Stimulated activated CD4-positive, alpha-beta T cell treated with anti-CD3 and anti-CD28 coated beads, Interleukin-15, amount 100 ng/mL, for 24 hours (primary cell): ENCODE data around the gene EBF3.

Experiments used
- DNase-seq: peaks from one replicate; pipeline ENCODE4 v3.0.0-alpha.2; 2020

The EBF3 gene

GRCh38 chr10:129849853-129850252 lies 114.2 kb downstream of the EBF3 start:
- DNase-seq = no peak

GRCh38 chr10:129849452-129849750 lies 114.7 kb downstream of the EBF3 start:
- DNase-seq = no peak

- no peak for DNase-seq
Measured at GRCh38 chr10:129848696-129849451, 115.2 kb downstream of the EBF3 start.

- DNase-seq = no peak
Measured at GRCh38 chr10:129847741-129848483, 116.2 kb downstream of the EBF3 start.

- DNase-seq = no peak
Measured at GRCh38 chr10:129846991-129847391, 117.1 kb downstream of the EBF3 start.

GRCh38 chr10:129845111-129845753 lies 118.8 kb downstream of the EBF3 start:
- DNase-seq = no peak

GRCh38 chr10:129844216-129844766 lies 119.8 kb downstream of the EBF3 start:
- DNase-seq = no peak

GRCh38 chr10:129843702-129844101 lies 120.4 kb downstream of the EBF3 start:
- DNase-seq = no peak

GRCh38 chr10:129843131-129843541 lies 120.9 kb downstream of the EBF3 start:
- DNase-seq = no peak

- DNase-seq = no peak
Measured at GRCh38 chr10:129842031-129842430, 122.0 kb downstream of the EBF3 start.

GRCh38 chr10:129841590-129841989 lies 122.5 kb downstream of the EBF3 start:
- no peak for DNase-seq

GRCh38 chr10:129841071-129841470 lies 123.0 kb downstream of the EBF3 start:
- DNase-seq = no peak

- no peak for DNase-seq
Measured at GRCh38 chr10:129840196-129840590, 123.9 kb downstream of the EBF3 start.

GRCh38 chr10:129839285-129840195 lies 124.5 kb downstream of the EBF3 start:
- DNase-seq = no peak

GRCh38 chr10:129838794-129839193 lies 125.3 kb downstream of the EBF3 start:
- DNase-seq = no peak

- no peak for DNase-seq
Measured at GRCh38 chr10:129837909-129838582, 126.0 kb downstream of the EBF3 start.

- DNase-seq = no peak
Measured at GRCh38 chr10:129836253-129836652, 127.8 kb downstream of the EBF3 start.

- DNase-seq = no peak
Measured at GRCh38 chr10:129833994-129834739, 129.9 kb downstream of the EBF3 start.

GRCh38 chr10:129833468-129833950 lies 130.6 kb downstream of the EBF3 start:
- no peak for DNase-seq

GRCh38 chr10:129832573-129833467 lies 131.3 kb downstream of the EBF3 start:
- no peak for DNase-seq
